ENCODE data around the gene NPAS3. TPM values are rescaled to one million over a fixed set of nuclear protein-coding genes. Genes with fewer than 3 reads are reported as not detected.

The NPAS3 gene
- total RNA-seq, 4 donors from 2014 or later, result 0.19 to 2.1 (median 1.7) TPM; not detected in 1

DNA sequence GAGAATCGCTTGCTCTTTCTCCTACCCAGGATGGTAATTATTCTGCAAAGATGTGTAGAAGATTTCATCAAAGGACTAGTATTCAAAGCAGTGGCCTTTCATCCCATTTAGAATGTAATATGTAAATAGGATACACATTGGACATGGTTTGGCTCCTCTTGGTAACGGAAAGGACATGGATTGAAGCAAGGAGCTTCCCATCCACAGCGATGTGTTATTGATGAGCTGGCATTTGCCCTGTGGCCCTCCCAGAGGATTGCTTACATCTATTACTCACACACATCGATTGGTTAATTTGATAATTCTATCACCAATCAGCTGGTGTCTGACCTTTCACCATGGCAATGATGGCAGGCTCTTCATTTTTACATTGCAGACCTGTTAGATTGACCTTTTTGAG is 553.8 kb downstream of the NPAS3 start:
- TF ChIP-seq, protein P1, sequence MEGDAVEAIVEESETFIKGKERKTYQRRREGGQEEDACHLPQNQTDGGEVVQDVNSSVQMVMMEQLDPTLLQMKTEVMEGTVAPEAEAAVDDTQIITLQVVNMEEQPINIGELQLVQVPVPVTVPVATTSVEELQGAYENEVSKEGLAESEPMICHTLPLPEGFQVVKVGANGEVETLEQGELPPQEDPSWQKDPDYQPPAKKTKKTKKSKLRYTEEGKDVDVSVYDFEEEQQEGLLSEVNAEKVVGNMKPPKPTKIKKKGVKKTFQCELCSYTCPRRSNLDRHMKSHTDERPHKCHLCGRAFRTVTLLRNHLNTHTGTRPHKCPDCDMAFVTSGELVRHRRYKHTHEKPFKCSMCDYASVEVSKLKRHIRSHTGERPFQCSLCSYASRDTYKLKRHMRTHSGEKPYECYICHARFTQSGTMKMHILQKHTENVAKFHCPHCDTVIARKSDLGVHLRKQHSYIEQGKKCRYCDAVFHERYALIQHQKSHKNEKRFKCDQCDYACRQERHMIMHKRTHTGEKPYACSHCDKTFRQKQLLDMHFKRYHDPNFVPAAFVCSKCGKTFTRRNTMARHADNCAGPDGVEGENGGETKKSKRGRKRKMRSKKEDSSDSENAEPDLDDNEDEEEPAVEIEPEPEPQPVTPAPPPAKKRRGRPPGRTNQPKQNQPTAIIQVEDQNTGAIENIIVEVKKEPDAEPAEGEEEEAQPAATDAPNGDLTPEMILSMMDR (IDR thresholded peaks at IDR 0.05), result no peak
- TF ChIP-seq POLR2A (IDR thresholded peaks at IDR 0.05), result no peak
- Histone ChIP-seq H3K27me3 (no peaks in the 10 kb centered on the region), H3K4me3 (no peak overlapping the region), H3K9me3 (no peaks in the 10 kb centered on the region), H3K27ac (no peak overlapping the region), H3K4me1 (no peaks in the 10 kb centered on the region), H3K36me3 (no peaks in the 10 kb centered on the region)
- no peak for DNase-seq

DNA sequence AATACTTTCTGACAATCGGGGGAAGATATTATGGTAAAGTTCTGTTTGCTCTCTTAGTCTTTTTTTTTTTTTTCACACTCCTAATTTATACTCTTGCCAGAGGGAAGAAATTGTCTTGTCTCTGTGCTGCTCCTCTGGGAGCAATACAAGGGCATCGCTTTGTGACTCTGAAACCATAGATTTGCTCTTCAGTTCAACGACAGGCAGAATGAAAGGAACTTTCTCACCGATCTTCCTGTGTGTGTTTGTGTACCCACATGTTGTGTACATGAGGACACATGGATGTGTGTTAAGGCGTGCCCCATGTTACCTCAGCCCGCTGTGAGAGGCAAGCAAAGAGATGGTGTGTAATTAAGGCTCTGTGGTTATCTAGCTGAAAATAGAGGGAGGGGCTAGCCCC is 554.6 kb downstream of the NPAS3 start:
- no peaks in the 10 kb centered on the region for H3K36me3 ChIP-seq
- DNase-seq, result no peak

DNA sequence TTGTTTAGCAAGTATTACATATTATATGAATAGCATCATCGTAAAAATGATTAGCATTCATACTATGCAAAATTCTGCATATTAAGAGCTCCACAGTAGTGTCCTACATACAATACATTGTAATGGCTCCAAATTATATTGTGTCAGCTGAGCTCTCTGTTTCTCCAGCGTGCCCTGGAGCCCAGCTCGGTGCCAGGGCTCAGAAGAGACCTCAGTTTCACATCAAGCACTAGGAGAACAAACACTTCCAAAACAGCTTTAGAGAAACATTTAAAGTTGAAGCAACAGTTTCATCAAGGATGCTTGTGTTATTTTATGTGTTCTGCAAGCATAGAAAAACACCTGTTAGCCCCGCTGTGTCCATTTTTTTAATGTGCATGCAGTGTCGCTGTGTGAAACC is 555.3 kb downstream of the NPAS3 start:
- H3K4me1 ChIP-seq, result no peaks in the 10 kb centered on the region
- TF ChIP-seq, protein P1 (IDR thresholded peaks at IDR 0.05), result no peak
- TF ChIP-seq POLR2A (IDR thresholded peaks at IDR 0.05), result no peak
- no peak for DNase-seq
- no peaks in the 10 kb centered on the region for H3K27me3 ChIP-seq
- no peaks in the 10 kb centered on the region for H3K36me3 ChIP-seq
- H3K4me3 ChIP-seq, result no peak overlapping the region
- H3K9me3 ChIP-seq, result no peaks in the 10 kb centered on the region
- no peak overlapping the region for H3K27ac ChIP-seq

More for the DNA sequence above, 554.6 kb downstream of the NPAS3 start:
- H3K27me3 ChIP-seq, result no peaks in the 10 kb centered on the region
- no peaks in the 10 kb centered on the region for H3K4me1 ChIP-seq
- no peak overlapping the region for H3K4me3 ChIP-seq
- no peak overlapping the region for H3K27ac ChIP-seq
- TF ChIP-seq POLR2A (IDR thresholded peaks at IDR 0.05), result no peak
- TF ChIP-seq, protein P1 (IDR thresholded peaks at IDR 0.05), result no peak
- no peaks in the 10 kb centered on the region for H3K9me3 ChIP-seq

DNA sequence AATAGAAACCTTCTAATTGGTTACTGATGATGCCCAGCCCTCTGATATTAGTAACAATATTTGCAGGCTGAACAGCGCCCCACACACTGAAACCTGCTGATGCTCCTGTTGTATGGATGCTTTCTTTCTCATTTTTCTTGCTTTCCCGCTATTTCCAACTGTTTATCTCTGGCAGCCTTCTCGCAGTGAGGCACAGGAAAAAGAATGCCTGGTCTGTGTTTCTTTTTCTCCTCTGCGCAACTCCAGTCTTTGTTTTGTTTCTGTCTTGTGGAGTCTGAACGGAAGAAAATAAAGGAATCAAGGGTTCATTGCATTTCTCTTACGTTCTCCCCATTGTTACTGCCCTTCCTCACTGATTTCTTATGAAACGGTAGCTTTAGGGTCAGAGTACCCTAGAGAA is 561.0 kb downstream of the NPAS3 start:
- Histone ChIP-seq H3K4me1 (no peaks in the 10 kb centered on the region), H3K27ac (no peak overlapping the region), H3K27me3 (no peaks in the 10 kb centered on the region), H3K36me3 (no peaks in the 10 kb centered on the region), H3K9me3 (no peaks in the 10 kb centered on the region), H3K4me3 (peak overlapping the region in 1 of 4 donors; percentile 4)
- no peak for DNase-seq
- TF ChIP-seq POLR2A (IDR thresholded peaks at IDR 0.05), result no peak
- TF ChIP-seq, protein P1 (IDR thresholded peaks at IDR 0.05), result no peak

DNA sequence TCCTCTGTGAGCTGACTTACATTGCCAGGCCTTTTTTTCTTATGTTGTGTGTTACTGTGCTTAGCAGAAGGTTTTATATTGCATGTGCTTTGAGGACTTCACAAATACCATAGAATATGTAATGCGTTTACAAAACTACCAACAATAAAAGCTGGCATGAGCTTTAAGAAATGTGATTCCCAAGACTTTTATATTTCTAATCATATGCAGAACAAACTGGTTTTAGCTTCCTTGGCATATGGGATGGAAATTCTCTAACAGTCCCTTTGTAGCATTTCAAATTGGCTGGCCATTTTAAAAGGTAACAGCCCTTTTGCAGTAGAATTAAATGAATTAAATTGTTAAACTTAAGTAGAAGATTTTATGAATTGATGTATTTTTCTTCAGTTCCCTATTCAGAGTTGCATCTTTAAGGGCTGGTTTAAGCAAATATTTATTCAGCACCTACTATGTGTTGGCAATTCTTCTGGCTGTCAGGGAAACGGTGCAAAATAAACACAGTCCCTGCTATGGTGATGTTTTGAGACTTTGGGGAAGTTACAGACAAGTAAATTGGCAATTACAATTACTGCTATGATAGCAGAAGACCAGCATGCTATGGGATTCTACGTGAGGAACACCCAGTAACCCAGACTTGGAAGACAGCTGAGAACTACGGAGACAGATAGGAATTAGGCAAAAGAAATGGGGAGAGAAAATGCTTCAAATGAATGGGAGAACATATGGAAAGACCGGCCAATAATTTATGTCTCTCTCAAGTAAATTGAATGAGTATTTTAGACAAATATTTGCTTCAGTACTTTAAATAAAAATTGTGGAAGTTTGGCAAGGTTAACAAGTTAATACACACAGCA is 565.8 kb downstream of the NPAS3 start:
- Histone ChIP-seq H3K27me3 (no peaks in the 10 kb centered on the region), H3K27ac (no peak overlapping the region), H3K36me3 (no peaks in the 10 kb centered on the region), H3K9me3 (no peaks in the 10 kb centered on the region), H3K4me1 (no peaks in the 10 kb centered on the region), H3K4me3 (no peak overlapping the region)
- no peak for TF ChIP-seq POLR2A (IDR thresholded peaks at IDR 0.05)
- TF ChIP-seq, protein P1 (IDR thresholded peaks at IDR 0.05), result no peak
- DNase-seq, result no peak
